Measurements from ENCODE around the gene ZNF106. TPM values are rescaled to one million over a fixed set of nuclear protein-coding genes. Genes with fewer than 3 reads are reported as not detected.

ZNF106 gene
- total RNA-seq, 4 donors from 2014 or later, result 38.6 to 50.2 (median 49.2) TPM

GRCh38 chr15:42375252-42375651, 115.7 kb downstream of the ZNF106 start:
- Histone ChIP-seq H3K27ac (no peak overlapping the region), H3K9me3 (no peaks in the 10 kb centered on the region), H3K27me3 (no peaks in the 10 kb centered on the region), H3K4me3 (no peak overlapping the region), H3K4me1 (no peaks in the 10 kb centered on the region), H3K36me3 (no peaks in the 10 kb centered on the region)
- DNase-seq (ENCODE audit: low spot score in 2 of 2), result no peak
- TF ChIP-seq CTCF (IDR thresholded peaks at IDR 0.05), result no peak
- 98% methylated on average over 5 of the region's 5 CpGs for WGBS

- Histone ChIP-seq H3K27ac (no peak overlapping the region), H3K4me3 (no peak overlapping the region), H3K4me1 (no peaks in the 10 kb centered on the region), H3K36me3 (no peaks in the 10 kb centered on the region), H3K9me3 (no peaks in the 10 kb centered on the region), H3K27me3 (no peaks in the 10 kb centered on the region)
- TF ChIP-seq EP300 (IDR thresholded peaks at IDR 0.05) (no peak), CTCF (IDR thresholded peaks at IDR 0.05) (no peak), POLR2AphosphoS5 (IDR thresholded peaks at IDR 0.05) (no peak), POLR2A (IDR thresholded peaks at IDR 0.05) (no peak)
- 93% methylated on average over 1 of the region's 1 CpG for WGBS
- no peak for DNase-seq (ENCODE audit: low spot score in 2 of 2)
These were observed 116.1 kb downstream of the ZNF106 start for GRCh38 chr15:42374810-42375209.

- WGBS, result 88% methylated on average over 4 of the region's 4 CpGs
- Histone ChIP-seq H3K4me1 (no peaks in the 10 kb centered on the region), H3K9me3 (no peaks in the 10 kb centered on the region), H3K36me3 (no peaks in the 10 kb centered on the region), H3K27ac (no peak overlapping the region), H3K4me3 (no peak overlapping the region), H3K27me3 (no peaks in the 10 kb centered on the region)
- no peak for DNase-seq (ENCODE audit: low spot score in 2 of 2)
- TF ChIP-seq POLR2AphosphoS5 (IDR thresholded peaks at IDR 0.05) (no peak), CTCF (IDR thresholded peaks at IDR 0.05) (no peak), POLR2A (IDR thresholded peaks at IDR 0.05) (no peak), EP300 (IDR thresholded peaks at IDR 0.05) (no peak)
These were observed 117.0 kb downstream of the ZNF106 start for GRCh38 chr15:42373936-42374335.

GRCh38 chr15:42373274-42373673, 117.7 kb downstream of the ZNF106 start:
- Histone ChIP-seq H3K27me3 (no peaks in the 10 kb centered on the region), H3K27ac (no peak overlapping the region), H3K4me3 (no peak overlapping the region), H3K9me3 (no peaks in the 10 kb centered on the region), H3K36me3 (no peaks in the 10 kb centered on the region), H3K4me1 (no peaks in the 10 kb centered on the region)
- WGBS, result 67% methylated on average over 1 of the region's 1 CpG
- DNase-seq (ENCODE audit: low spot score in 2 of 2), result no peak
- TF ChIP-seq EP300 (IDR thresholded peaks at IDR 0.05) (no peak), POLR2AphosphoS5 (IDR thresholded peaks at IDR 0.05) (no peak), POLR2A (IDR thresholded peaks at IDR 0.05) (no peak), CTCF (IDR thresholded peaks at IDR 0.05) (no peak)

GRCh38 chr15:42371096-42371495, 119.8 kb downstream of the ZNF106 start:
- WGBS, result 78% methylated on average over 2 of the region's 2 CpGs
- TF ChIP-seq POLR2A (IDR thresholded peaks at IDR 0.05) (no peak), EP300 (IDR thresholded peaks at IDR 0.05) (no peak), CTCF (IDR thresholded peaks at IDR 0.05) (no peak), POLR2AphosphoS5 (IDR thresholded peaks at IDR 0.05) (no peak)
- no peaks in the 10 kb centered on the region for H3K27me3 ChIP-seq
- H3K4me1 ChIP-seq, result no peaks in the 10 kb centered on the region
- H3K27ac ChIP-seq, result no peak overlapping the region
- no peak overlapping the region for H3K4me3 ChIP-seq
- DNase-seq (ENCODE audit: low spot score in 2 of 2), result no peak
- no peaks in the 10 kb centered on the region for H3K36me3 ChIP-seq
- H3K9me3 ChIP-seq, result no peaks in the 10 kb centered on the region

All from suprapubic skin (tissue), 4 donors.